WTC11 (cell line): ENCODE data around the gene DCUN1D1. TPM values are rescaled to one million over a fixed set of nuclear protein-coding genes. Genes with fewer than 3 reads are reported as not detected.
"Not testable (repeated sequence)": the region's sequence is repeated elsewhere in the genome, so short reads cannot be mapped to it uniquely, and the experiment has no call there.

ENCODE experiments used
- ATAC-seq: fragments of 200-7000 bp; cut with Tn5 transposase; 2 replicates; pipeline ENCODE4 v1.10.0; 2021; ENCODE audit warnings: mild to moderate bottlenecking, moderate library complexity
- CTCF ChIA-PET: fragments of 300-600 bp; sonication (Branson Sonifier 250); formaldehyde crosslinking; loops from one replicate; lab custom pipeline; 2021; ENCODE audit warnings: antibody characterized with exemption; lab: Charles Lee
- POLR2A ChIA-PET: fragments of 350-600 bp; sonication (Branson Sonifier 250); formaldehyde crosslinking; loops from one replicate; lab custom pipeline; 2021; ENCODE audit warnings: antibody characterized with exemption; lab: Charles Lee
- DNase-seq: peaks from one replicate; pipeline ENCODE4 v3.0.0; 2021; ENCODE audit warnings: low spot score
- H3K27ac Mint-ChIP-seq: 2 replicates; pipeline ENCODE4 v1.8.0; 2021; ENCODE audit warnings: mixed read lengths
- H3K27me3 Mint-ChIP-seq: 2 replicates; pipeline ENCODE4 v1.8.0; 2021; ENCODE audit warnings: low read depth, mild to moderate bottlenecking, moderate library complexity, mixed read lengths
- H3K36me3 Mint-ChIP-seq: 2 replicates; pipeline ENCODE4 v1.8.0; 2021; ENCODE audit warnings: mixed read lengths
- H3K4me1 Mint-ChIP-seq: 2 replicates; pipeline ENCODE4 v1.8.0; 2022; ENCODE audit warnings: mixed read lengths
- H3K4me3 Mint-ChIP-seq: 2 replicates; pipeline ENCODE4 v1.8.0; 2021; ENCODE audit warnings: mild to moderate bottlenecking, moderate library complexity, mixed read lengths
- H3K9me3 Mint-ChIP-seq: 2 replicates; pipeline ENCODE4 v1.8.0; 2021; ENCODE audit warnings: mixed read lengths
- CREB1 ChIP-seq: sonication (generic); formaldehyde crosslinking; IDR thresholded peaks from 2 replicates; pipeline ENCODE4 v1.8.0; 2023; ENCODE audit warnings: mild to moderate bottlenecking, missing genetic modification reagents
- EMX1 ChIP-seq: fragments of 250-450 bp; sonication (Bioruptor Pico); IDR thresholded peaks from 2 replicates; pipeline ENCODE4 v1.8.0; 2021; ENCODE audit warnings: mild to moderate bottlenecking
- ERG ChIP-seq: fragments of 250-450 bp; sonication (Bioruptor Pico); IDR thresholded peaks from 2 replicates; pipeline ENCODE4 v1.8.0; 2021; ENCODE audit warnings: mild to moderate bottlenecking
- FOXP1 ChIP-seq: sonication (generic); formaldehyde crosslinking; IDR thresholded peaks from 2 replicates; pipeline ENCODE4 v1.8.0; 2022; ENCODE audit warnings: missing genetic modification reagents, mild to moderate bottlenecking, moderate library complexity, borderline replicate concordance
- HMGXB4 ChIP-seq: sonication (generic); formaldehyde crosslinking; IDR thresholded peaks from 2 replicates; pipeline ENCODE4 v1.8.1; 2023; ENCODE audit warnings: mild to moderate bottlenecking, moderate library complexity, missing genetic modification reagents
- NFATC4 ChIP-seq: fragments of 250-450 bp; sonication (Bioruptor Pico); IDR thresholded peaks from 2 replicates; pipeline ENCODE4 v1.9.0; 2021; ENCODE audit warnings: mild to moderate bottlenecking
- NFE2L1 ChIP-seq: sonication (generic); formaldehyde crosslinking; IDR thresholded peaks from 2 replicates; pipeline ENCODE4 v1.8.1; 2023; ENCODE audit warnings: missing genetic modification reagents
- NR1H2 ChIP-seq: sonication (generic); formaldehyde crosslinking; IDR thresholded peaks from 2 replicates; pipeline ENCODE4 v1.9.0; 2021; ENCODE audit warnings: mild to moderate bottlenecking, moderate library complexity, missing genetic modification reagents
- NR2C2 ChIP-seq: sonication (generic); formaldehyde crosslinking; IDR thresholded peaks from 2 replicates; pipeline ENCODE4 v1.8.0; 2022; ENCODE audit warnings: mild to moderate bottlenecking, missing genetic modification reagents
- TEAD1 ChIP-seq: sonication (generic); formaldehyde crosslinking; IDR thresholded peaks from 2 replicates; pipeline ENCODE4 v1.8.0; 2022; ENCODE audit warnings: mild to moderate bottlenecking, missing genetic modification reagents
- ZNF138 ChIP-seq: sonication (generic); formaldehyde crosslinking; conservative IDR thresholded peaks from 2 replicates; pipeline ENCODE4 v1.8.1; 2022; ENCODE audit warnings: mild to moderate bottlenecking, moderate library complexity, missing genetic modification reagents
- total RNA-seq: library from RNA; stranded (reverse); gene quantifications from 3 replicates; pipeline ENCODE4 v1.2.3, GENCODE V29; 2021
- TF ChIP-seq, protein P1 (sequence below): fragments of 250-450 bp; sonication (Bioruptor Pico); conservative IDR thresholded peaks from 2 replicates; pipeline ENCODE4 v1.9.0; 2021; ENCODE audit warnings: mild to moderate bottlenecking
- TF ChIP-seq, protein P2 (sequence below): sonication (generic); formaldehyde crosslinking; IDR thresholded peaks from 2 replicates; pipeline ENCODE4 v1.8.1; 2023; ENCODE audit warnings: mild to moderate bottlenecking, missing genetic modification reagents
- TF ChIP-seq, protein P3 (sequence below): sonication (generic); formaldehyde crosslinking; IDR thresholded peaks from 2 replicates; pipeline ENCODE4 v1.8.1; 2022; ENCODE audit warnings: low read depth, missing genetic modification reagents, borderline replicate concordance
- TF ChIP-seq, protein P4 (sequence below): fragments of 250-450 bp; sonication (Bioruptor Pico); IDR thresholded peaks from 2 replicates; pipeline ENCODE4 v1.9.0; 2021; ENCODE audit warnings: mild to moderate bottlenecking, borderline replicate concordance
- TF ChIP-seq, protein P5 (sequence below): fragments of 250-450 bp; sonication (Bioruptor Pico); IDR thresholded peaks from 2 replicates; pipeline ENCODE4 v1.9.0; 2021; ENCODE audit warnings: mild to moderate bottlenecking

The DCUN1D1 gene
- total RNA-seq, 1 experiment from 2014 or later = 64.5 TPM

DNA sequence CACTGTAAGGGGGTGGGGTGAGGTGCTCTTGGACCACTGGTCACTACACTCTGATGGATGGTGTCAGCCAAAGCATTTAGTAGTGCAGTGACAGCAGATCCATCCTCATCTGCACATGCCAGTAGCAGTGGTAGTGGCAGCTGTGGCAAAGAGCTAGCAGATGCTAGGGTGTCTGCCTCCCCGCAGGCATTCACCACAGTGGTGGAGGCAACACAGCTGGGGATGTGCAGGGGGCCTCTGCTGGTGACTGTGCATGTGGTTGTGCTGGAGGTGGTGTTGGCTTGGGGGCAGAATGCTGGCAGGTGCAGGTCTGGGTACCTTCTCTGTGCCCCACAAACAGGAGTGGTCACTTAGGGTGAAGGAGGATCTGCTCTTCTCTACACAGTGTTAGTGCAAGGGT lies 19.4 kb upstream of the DCUN1D1 start (continued):
- TF ChIP-seq, protein P1, sequence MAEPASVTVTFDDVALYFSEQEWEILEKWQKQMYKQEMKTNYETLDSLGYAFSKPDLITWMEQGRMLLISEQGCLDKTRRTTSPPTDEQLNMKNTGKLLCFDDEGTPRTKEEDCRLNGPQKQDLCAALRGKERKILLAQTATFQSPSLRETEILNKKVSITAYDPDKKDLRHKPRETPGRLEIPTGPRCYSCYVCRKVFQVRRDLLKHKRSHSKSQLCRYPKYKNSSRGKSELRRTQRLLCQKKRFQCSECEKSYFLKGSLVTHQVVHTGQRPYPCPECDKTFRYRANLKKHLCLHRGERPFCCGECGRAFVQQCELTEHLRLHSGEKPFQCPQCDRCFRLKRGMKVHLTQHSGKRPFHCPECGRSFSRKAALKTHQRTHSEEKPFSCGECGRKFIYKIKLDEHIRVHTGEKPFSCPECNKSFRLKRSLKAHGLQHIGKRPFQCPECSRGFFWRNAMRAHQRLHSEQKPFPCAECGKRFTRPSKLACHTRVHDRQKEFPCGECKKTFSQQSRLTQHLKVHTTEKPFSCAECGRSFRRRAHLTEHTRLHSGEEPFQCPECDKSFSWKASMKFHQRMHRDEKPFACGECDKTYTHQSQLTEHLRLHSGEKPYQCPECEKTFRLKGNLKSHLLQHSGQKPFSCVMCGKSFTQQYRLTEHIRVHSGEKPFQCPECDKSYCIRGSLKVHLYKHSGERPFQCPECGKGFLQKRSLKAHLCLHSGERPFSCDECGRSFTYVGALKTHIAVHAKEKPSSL (CRISPR knock-in tag) = no peak

GRCh38 chr3:182993486-182994201 lies 13.3 kb upstream of the DCUN1D1 start:
- H3K27me3 Mint-ChIP-seq, POLR2A ChIA-PET, ATAC-seq, H3K36me3 Mint-ChIP-seq, DNase-seq, H3K4me3 Mint-ChIP-seq, H3K27ac Mint-ChIP-seq, CTCF ChIA-PET, H3K4me1 Mint-ChIP-seq: not testable (repeated sequence)
- H3K9me3 Mint-ChIP-seq = peaks cover 12% of the 10 kb centered on the region

DNA sequence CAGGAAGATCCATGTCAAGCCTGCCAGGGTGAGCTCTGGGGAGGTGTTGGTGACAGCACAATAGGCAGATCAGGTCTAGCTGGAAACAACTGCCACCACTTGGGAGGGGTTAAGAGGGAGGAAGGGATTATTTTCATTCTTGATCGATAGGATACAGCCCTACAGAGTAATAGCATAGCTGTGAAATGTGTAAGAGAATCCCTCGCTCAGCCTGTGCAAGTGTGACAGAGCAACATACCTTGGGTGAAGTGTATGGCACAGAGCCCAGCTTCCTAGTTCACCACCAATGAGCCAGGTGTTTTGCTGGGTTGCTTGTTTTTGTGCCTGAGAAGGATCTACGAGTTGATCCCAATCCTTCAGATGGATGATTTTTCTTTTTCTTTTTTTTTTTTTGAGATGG lies 9.2 kb upstream of the DCUN1D1 start:
- Mint-ChIP-seq H3K9me3 (peaks cover 12% of the 10 kb centered on the region), H3K36me3 (peaks cover 4% of the 10 kb centered on the region), H3K27me3 (no peaks in the 10 kb centered on the region; the same call in 1 of the 2 replicates), H3K4me1 (no peaks in the 10 kb centered on the region), H3K4me3 (no peak overlapping the region), H3K27ac (no peak overlapping the region)
- ChIA-PET CTCF (interaction anchor here (1.1 kb wide), 1 partner anchor 200 kb away, joined by 3 read pairs; no protein-coding TSS in a partner anchor), POLR2A (interaction anchor here (0.7 kb wide), 1 partner anchor 82 kb away, joined by 5 read pairs; no protein-coding TSS in a partner anchor)
- DNase-seq (no peak), ATAC-seq (no peak)
- TF ChIP-seq HMGXB4 (no peak), FOXP1 (CRISPR knock-in tag) (no peak), CREB1 (CRISPR knock-in tag) (no peak), NR1H2 (CRISPR knock-in tag) (no peak), ERG (CRISPR knock-in tag) (no peak), ZNF138 (CRISPR knock-in tag) (no peak), NFE2L1 (CRISPR knock-in tag) (no peak)
- TF ChIP-seq, protein P2, sequence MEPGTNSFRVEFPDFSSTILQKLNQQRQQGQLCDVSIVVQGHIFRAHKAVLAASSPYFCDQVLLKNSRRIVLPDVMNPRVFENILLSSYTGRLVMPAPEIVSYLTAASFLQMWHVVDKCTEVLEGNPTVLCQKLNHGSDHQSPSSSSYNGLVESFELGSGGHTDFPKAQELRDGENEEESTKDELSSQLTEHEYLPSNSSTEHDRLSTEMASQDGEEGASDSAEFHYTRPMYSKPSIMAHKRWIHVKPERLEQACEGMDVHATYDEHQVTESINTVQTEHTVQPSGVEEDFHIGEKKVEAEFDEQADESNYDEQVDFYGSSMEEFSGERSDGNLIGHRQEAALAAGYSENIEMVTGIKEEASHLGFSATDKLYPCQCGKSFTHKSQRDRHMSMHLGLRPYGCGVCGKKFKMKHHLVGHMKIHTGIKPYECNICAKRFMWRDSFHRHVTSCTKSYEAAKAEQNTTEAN (CRISPR knock-in tag) = no peak

DNA sequence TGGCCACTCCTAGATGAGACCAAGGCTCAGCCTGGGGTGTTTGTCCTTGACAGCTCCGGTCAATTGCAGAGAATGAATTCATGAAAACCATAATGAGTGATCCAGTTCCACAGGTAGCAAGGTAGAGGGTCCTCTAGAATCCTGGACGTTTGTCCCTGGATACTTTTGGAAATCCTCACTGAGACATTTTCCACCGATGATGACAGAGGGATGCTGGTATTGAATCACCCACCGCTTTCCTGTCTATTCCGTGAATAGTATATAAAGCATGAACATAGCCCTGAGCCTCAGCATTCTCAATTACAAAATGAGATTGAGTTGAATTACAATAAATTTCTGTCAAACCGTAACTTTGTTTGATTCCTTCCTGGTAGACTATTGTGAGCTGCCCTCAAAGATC lies 5.7 kb upstream of the DCUN1D1 start:
- DNase-seq (no peak), ATAC-seq (no peak)
- Mint-ChIP-seq H3K27me3 (no peaks in the 10 kb centered on the region), H3K9me3 (no peaks in the 10 kb centered on the region), H3K36me3 (no peaks in the 10 kb centered on the region), H3K4me3 (no peak overlapping the region), H3K4me1 (no peaks in the 10 kb centered on the region; the same call in 1 of the 2 replicates), H3K27ac (no peak overlapping the region)
- ChIA-PET POLR2A (no interaction called here), CTCF (no interaction called here)
- no peak for TF ChIP-seq CREB1 (CRISPR knock-in tag)
- TF ChIP-seq, protein P3, sequence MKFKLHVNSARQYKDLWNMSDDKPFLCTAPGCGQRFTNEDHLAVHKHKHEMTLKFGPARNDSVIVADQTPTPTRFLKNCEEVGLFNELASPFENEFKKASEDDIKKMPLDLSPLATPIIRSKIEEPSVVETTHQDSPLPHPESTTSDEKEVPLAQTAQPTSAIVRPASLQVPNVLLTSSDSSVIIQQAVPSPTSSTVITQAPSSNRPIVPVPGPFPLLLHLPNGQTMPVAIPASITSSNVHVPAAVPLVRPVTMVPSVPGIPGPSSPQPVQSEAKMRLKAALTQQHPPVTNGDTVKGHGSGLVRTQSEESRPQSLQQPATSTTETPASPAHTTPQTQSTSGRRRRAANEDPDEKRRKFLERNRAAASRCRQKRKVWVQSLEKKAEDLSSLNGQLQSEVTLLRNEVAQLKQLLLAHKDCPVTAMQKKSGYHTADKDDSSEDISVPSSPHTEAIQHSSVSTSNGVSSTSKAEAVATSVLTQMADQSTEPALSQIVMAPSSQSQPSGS (CRISPR knock-in tag) = no peak
- TF ChIP-seq, protein P4, sequence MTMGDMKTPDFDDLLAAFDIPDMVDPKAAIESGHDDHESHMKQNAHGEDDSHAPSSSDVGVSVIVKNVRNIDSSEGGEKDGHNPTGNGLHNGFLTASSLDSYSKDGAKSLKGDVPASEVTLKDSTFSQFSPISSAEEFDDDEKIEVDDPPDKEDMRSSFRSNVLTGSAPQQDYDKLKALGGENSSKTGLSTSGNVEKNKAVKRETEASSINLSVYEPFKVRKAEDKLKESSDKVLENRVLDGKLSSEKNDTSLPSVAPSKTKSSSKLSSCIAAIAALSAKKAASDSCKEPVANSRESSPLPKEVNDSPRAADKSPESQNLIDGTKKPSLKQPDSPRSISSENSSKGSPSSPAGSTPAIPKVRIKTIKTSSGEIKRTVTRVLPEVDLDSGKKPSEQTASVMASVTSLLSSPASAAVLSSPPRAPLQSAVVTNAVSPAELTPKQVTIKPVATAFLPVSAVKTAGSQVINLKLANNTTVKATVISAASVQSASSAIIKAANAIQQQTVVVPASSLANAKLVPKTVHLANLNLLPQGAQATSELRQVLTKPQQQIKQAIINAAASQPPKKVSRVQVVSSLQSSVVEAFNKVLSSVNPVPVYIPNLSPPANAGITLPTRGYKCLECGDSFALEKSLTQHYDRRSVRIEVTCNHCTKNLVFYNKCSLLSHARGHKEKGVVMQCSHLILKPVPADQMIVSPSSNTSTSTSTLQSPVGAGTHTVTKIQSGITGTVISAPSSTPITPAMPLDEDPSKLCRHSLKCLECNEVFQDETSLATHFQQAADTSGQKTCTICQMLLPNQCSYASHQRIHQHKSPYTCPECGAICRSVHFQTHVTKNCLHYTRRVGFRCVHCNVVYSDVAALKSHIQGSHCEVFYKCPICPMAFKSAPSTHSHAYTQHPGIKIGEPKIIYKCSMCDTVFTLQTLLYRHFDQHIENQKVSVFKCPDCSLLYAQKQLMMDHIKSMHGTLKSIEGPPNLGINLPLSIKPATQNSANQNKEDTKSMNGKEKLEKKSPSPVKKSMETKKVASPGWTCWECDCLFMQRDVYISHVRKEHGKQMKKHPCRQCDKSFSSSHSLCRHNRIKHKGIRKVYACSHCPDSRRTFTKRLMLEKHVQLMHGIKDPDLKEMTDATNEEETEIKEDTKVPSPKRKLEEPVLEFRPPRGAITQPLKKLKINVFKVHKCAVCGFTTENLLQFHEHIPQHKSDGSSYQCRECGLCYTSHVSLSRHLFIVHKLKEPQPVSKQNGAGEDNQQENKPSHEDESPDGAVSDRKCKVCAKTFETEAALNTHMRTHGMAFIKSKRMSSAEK = no peak
- TF ChIP-seq EMX1 = no peak
- TF ChIP-seq NR2C2 (CRISPR knock-in tag) = no peak
- TF ChIP-seq NFATC4 = no peak
- no peak for TF ChIP-seq TEAD1 (CRISPR knock-in tag)
- TF ChIP-seq, protein P5, sequence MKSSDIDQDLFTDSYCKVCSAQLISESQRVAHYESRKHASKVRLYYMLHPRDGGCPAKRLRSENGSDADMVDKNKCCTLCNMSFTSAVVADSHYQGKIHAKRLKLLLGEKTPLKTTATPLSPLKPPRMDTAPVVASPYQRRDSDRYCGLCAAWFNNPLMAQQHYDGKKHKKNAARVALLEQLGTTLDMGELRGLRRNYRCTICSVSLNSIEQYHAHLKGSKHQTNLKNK = no peak
- no peak for TF ChIP-seq NR1H2 (CRISPR knock-in tag)
